PC-9 (cell line): ENCODE results near the gene CYP2C19.

Experiments used
- EZH2 ChIP-seq: fragments of 200-600 bp; sonication (generic); IDR thresholded peaks from 2 replicates; pipeline ENCODE4 v1.8.0; 2017; ENCODE audit warnings: antibody characterized with exemption, low read depth
- TF ChIP-seq, protein P1 (sequence below): fragments of 200-600 bp; sonication (generic); conservative IDR thresholded peaks from 2 replicates; pipeline ENCODE4 v1.6.1; 2017; ENCODE audit warnings: mixed run types, antibody characterized with exemption, mild to moderate bottlenecking, moderate library complexity

DNA sequence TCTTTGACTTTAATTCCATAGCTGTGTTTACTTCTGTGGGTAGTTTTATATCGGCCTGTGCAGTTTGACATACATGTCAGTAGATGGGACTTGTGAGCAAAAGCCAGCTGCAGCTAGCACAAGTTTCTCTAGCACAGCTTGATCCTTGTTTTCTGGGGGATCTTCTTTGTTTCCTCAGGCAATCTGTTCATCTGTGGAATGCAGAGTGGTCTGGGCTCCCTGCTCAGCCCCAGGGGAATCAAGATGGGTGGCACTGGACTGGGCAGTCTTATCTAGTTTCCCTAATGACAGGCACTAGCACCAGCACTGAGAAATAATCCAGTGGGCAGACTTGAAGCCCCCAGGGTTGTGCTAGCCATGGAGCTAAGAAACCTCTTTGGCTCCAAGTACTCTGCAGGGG, 40.8 kb downstream of the CYP2C19 start:
- TF ChIP-seq, protein P1, sequence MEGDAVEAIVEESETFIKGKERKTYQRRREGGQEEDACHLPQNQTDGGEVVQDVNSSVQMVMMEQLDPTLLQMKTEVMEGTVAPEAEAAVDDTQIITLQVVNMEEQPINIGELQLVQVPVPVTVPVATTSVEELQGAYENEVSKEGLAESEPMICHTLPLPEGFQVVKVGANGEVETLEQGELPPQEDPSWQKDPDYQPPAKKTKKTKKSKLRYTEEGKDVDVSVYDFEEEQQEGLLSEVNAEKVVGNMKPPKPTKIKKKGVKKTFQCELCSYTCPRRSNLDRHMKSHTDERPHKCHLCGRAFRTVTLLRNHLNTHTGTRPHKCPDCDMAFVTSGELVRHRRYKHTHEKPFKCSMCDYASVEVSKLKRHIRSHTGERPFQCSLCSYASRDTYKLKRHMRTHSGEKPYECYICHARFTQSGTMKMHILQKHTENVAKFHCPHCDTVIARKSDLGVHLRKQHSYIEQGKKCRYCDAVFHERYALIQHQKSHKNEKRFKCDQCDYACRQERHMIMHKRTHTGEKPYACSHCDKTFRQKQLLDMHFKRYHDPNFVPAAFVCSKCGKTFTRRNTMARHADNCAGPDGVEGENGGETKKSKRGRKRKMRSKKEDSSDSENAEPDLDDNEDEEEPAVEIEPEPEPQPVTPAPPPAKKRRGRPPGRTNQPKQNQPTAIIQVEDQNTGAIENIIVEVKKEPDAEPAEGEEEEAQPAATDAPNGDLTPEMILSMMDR = no peak
- TF ChIP-seq EZH2 = no peak
